ENCODE results near the gene CTAG1A.

- no peak for TF ChIP-seq CTCF (conservative IDR thresholded peaks at IDR 0.05 in 1 of 2, IDR thresholded peaks at IDR 0.05 in 1 of 2; ENCODE audit: extremely low read depth in 1 of 2, insufficient read depth in 1 of 2, low read depth in 1 of 2, low read length in 2 of 2)
- no peak for TF ChIP-seq EZH2 (IDR thresholded peaks at IDR 0.05; ENCODE audit: borderline replicate concordance, low read length)
Observed at GRCh38 chrX:154548028-154548316, 37.0 kb upstream of the CTAG1A start.
